OCI-LY1 (cell line): ENCODE measurements around the gene M1AP.

ENCODE experiments used
- H2AFZ ChIP-seq: fragments of 200-600 bp; sonication (generic), shearing (Covaris generic); 2 replicates; pipeline ENCODE4 v1.6.0; 2014; ENCODE audit warnings: antibody characterized with exemption, mild to moderate bottlenecking, low read length
- H3F3A ChIP-seq: fragments of 200-600 bp; sonication (generic), shearing (Covaris generic); 2 replicates; pipeline ENCODE4 v1.6.0; 2014; ENCODE audit warnings: mild to moderate bottlenecking, antibody characterized with exemption, low read length, moderate library complexity; ENCODE audit not compliant: insufficient read depth
- H3K27ac ChIP-seq: fragments of 200-600 bp; sonication (generic); 2 replicates; pipeline ENCODE4 v1.5.1; 2014; ENCODE audit warnings: low read length, mixed run types, mild to moderate bottlenecking, low read depth; ENCODE audit not compliant: poor library complexity, severe bottlenecking
- H3K27me3 ChIP-seq: fragments of 200-600 bp; sonication (generic); 2 replicates; pipeline ENCODE4 v1.6.0; 2014; ENCODE audit warnings: antibody characterized with exemption, mild to moderate bottlenecking, low read length, moderate library complexity; ENCODE audit not compliant: insufficient read depth
- H3K36me3 ChIP-seq: fragments of 200-600 bp; sonication (generic); 2 replicates; pipeline ENCODE4 v1.6.1; 2014; ENCODE audit warnings: mild to moderate bottlenecking, antibody characterized with exemption, low read length, moderate library complexity, mixed read lengths; ENCODE audit not compliant: insufficient read depth
- H3K4me1 ChIP-seq: fragments of 200-600 bp; sonication (generic); 2 replicates; pipeline ENCODE4 v1.5.1; 2014; ENCODE audit warnings: mild to moderate bottlenecking, low read length, moderate library complexity; ENCODE audit not compliant: insufficient read depth, severe bottlenecking
- H3K4me2 ChIP-seq: fragments of 200-600 bp; sonication (generic), shearing (Covaris generic); 2 replicates; pipeline ENCODE4 v1.6.1; 2014; ENCODE audit warnings: low read length
- H3K4me3 ChIP-seq: fragments of 200-600 bp; sonication (generic); 2 replicates; pipeline ENCODE4 v1.5.1; 2014; ENCODE audit warnings: low read length, low read depth, mild to moderate bottlenecking, mixed read lengths; ENCODE audit not compliant: poor library complexity, severe bottlenecking
- H3K79me2 ChIP-seq: fragments of 200-600 bp; shearing (Covaris generic); 2 replicates; pipeline ENCODE4 v1.6.1; 2016; ENCODE audit warnings: mixed run types, low read length, mixed read lengths; ENCODE audit not compliant: insufficient read depth
- H3K9ac ChIP-seq: fragments of 200-600 bp; sonication (generic), shearing (Covaris generic); 2 replicates; pipeline ENCODE4 v1.6.1; 2014; ENCODE audit warnings: mild to moderate bottlenecking, low read length, mixed read lengths
- H3K9me2 ChIP-seq: fragments of 200-600 bp; sonication (generic), shearing (Covaris generic); 2 replicates; pipeline ENCODE4 v1.6.1; 2014; ENCODE audit warnings: low read depth, mild to moderate bottlenecking, low read length, mixed read lengths
- H3K9me3 ChIP-seq: fragments of 200-600 bp; shearing (Covaris generic); 2 replicates; pipeline ENCODE4 v1.6.1; 2014; ENCODE audit warnings: low read length, mixed read lengths
- H4K20me1 ChIP-seq: fragments of 200-600 bp; sonication (generic), shearing (Covaris generic); 2 replicates; pipeline ENCODE4 v1.6.0; 2016; ENCODE audit warnings: mild to moderate bottlenecking, low read length; ENCODE audit not compliant: insufficient read depth
- CTCF ChIP-seq: fragments of 200-600 bp; sonication (generic), shearing (Covaris generic); IDR thresholded peaks from 2 replicates; pipeline ENCODE4 v1.5.1; 2017; ENCODE audit warnings: mild to moderate bottlenecking, antibody characterized with exemption, low read length, moderate library complexity, mixed read lengths
- EZH2 ChIP-seq: fragments of 200-600 bp; sonication (generic), shearing (Covaris generic); IDR thresholded peaks from 2 replicates; pipeline ENCODE4 v1.8.0; 2017; ENCODE audit warnings: borderline replicate concordance, mixed run types, mild to moderate bottlenecking, antibody characterized with exemption, low read length, moderate library complexity, mixed read lengths

The M1AP gene

GRCh38 chr2:74551942-74552913 lies 95.9 kb downstream of the M1AP start:
- no peak overlapping the region for H3K4me3 ChIP-seq
- H3K36me3 ChIP-seq, result peaks cover 6% of the 10 kb centered on the region; the same call in 1 of the 2 replicates
- H2AFZ ChIP-seq, result no peak overlapping the region
- peaks cover 9% of the 10 kb centered on the region for H3K27me3 ChIP-seq
- H3K4me2 ChIP-seq, result no peak overlapping the region
- H3F3A ChIP-seq, result no peaks in the 10 kb centered on the region
- no peak overlapping the region for H3K27ac ChIP-seq
- H3K79me2 ChIP-seq, result no peaks in the 10 kb centered on the region
- TF ChIP-seq EZH2, result no peak
- TF ChIP-seq CTCF, result no peak
- H3K9ac ChIP-seq, result no peak overlapping the region
- no peaks in the 10 kb centered on the region for H3K9me3 ChIP-seq
- no peaks in the 10 kb centered on the region for H4K20me1 ChIP-seq
- no peaks in the 10 kb centered on the region for H3K9me2 ChIP-seq
- H3K4me1 ChIP-seq, result peaks cover 17% of the 10 kb centered on the region

GRCh38 chr2:74551530-74551929 lies 96.6 kb downstream of the M1AP start:
- no peaks in the 10 kb centered on the region for H3K79me2 ChIP-seq
- H2AFZ ChIP-seq, result no peak overlapping the region
- peaks cover 5% of the 10 kb centered on the region; the same call in 1 of the 2 replicates for H3K36me3 ChIP-seq
- H3K9ac ChIP-seq, result no peak overlapping the region
- H3K9me2 ChIP-seq, result no peaks in the 10 kb centered on the region
- peaks cover 9% of the 10 kb centered on the region for H3K27me3 ChIP-seq
- peaks cover 17% of the 10 kb centered on the region for H3K4me1 ChIP-seq
- H3K9me3 ChIP-seq, result no peaks in the 10 kb centered on the region
- no peak overlapping the region for H3K4me2 ChIP-seq
- no peak overlapping the region for H3K4me3 ChIP-seq
- H4K20me1 ChIP-seq, result no peaks in the 10 kb centered on the region
- H3K27ac ChIP-seq, result no peak overlapping the region
- TF ChIP-seq CTCF (no peak), EZH2 (no peak)
- H3F3A ChIP-seq, result no peaks in the 10 kb centered on the region

DNA sequence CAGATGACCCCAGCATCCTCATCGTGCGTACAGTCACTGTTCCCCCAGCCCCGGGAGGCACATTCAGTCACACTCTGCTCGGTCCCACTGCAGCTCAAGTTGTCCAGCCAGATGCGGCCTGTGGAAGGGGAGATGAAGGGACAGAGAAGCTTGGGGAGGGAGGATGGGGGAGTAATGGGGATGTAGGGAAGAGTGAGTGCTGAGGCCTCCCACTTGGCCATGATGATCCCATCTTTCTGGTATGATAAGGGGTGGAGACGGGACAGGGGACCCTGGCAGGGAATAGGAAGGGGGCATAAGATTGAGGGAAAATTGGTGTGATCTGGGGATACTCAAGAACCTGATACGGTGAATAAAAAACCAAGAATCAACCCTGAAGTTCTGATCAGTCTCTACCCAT lies 97.9 kb downstream of the M1AP start:
- no peaks in the 10 kb centered on the region for H4K20me1 ChIP-seq
- H3K4me3 ChIP-seq, result no peak overlapping the region
- peaks cover 12% of the 10 kb centered on the region for H3K4me1 ChIP-seq
- no peak overlapping the region for H2AFZ ChIP-seq
- no peaks in the 10 kb centered on the region for H3K9me2 ChIP-seq
- no peaks in the 10 kb centered on the region for H3K36me3 ChIP-seq
- H3K79me2 ChIP-seq, result no peaks in the 10 kb centered on the region
- peaks cover 13% of the 10 kb centered on the region for H3K27me3 ChIP-seq
- H3K4me2 ChIP-seq, result no peak overlapping the region
- H3K9ac ChIP-seq, result no peak overlapping the region
- H3K27ac ChIP-seq, result no peak overlapping the region
- no peaks in the 10 kb centered on the region for H3F3A ChIP-seq
- H3K9me3 ChIP-seq, result no peaks in the 10 kb centered on the region
- TF ChIP-seq EZH2, result no peak
- TF ChIP-seq CTCF, result no peak
